ENCODE data around the gene WIPF1.
"Not testable (repeated sequence)": the region's sequence is repeated elsewhere in the genome, so short reads cannot be mapped to it uniquely, and the experiment has no call there.

Gene WIPF1

GRCh38 chr2:174571669-174572323 is 25.8 kb downstream of the WIPF1 start:
- no peak for DNase-seq (ENCODE audit: low read depth)

- DNase-seq (ENCODE audit: low read depth), result no peak
These were observed 27.2 kb downstream of the WIPF1 start for GRCh38 chr2:174570318-174570958.

- no peak for DNase-seq (ENCODE audit: low read depth)
These were observed 27.9 kb downstream of the WIPF1 start for GRCh38 chr2:174569678-174570077.

- DNase-seq (ENCODE audit: low read depth), result no peak
These were observed 29.2 kb downstream of the WIPF1 start for GRCh38 chr2:174568425-174568824.

GRCh38 chr2:174566871-174567270 is 30.7 kb downstream of the WIPF1 start:
- no peak for DNase-seq (ENCODE audit: low read depth)

GRCh38 chr2:174563530-174564282 is 33.9 kb downstream of the WIPF1 start:
- DNase-seq (ENCODE audit: low read depth), result no peak

- DNase-seq (ENCODE audit: low read depth), result no peak
These were observed 35.6 kb downstream of the WIPF1 start for GRCh38 chr2:174561972-174562370.

- no peak for DNase-seq (ENCODE audit: low read depth)
These were observed 36.2 kb downstream of the WIPF1 start for GRCh38 chr2:174561283-174561971.

- no peak for DNase-seq (ENCODE audit: low read depth)
These were observed 36.9 kb downstream of the WIPF1 start for GRCh38 chr2:174560737-174561136.

- no peak for DNase-seq (ENCODE audit: low read depth)
These were observed 41.6 kb downstream of the WIPF1 start for GRCh38 chr2:174555998-174556397.

GRCh38 chr2:174554529-174555150 is 43.0 kb downstream of the WIPF1 start:
- DNase-seq (ENCODE audit: low read depth), result no peak

- no peak for DNase-seq (ENCODE audit: low read depth)
These were observed 43.7 kb downstream of the WIPF1 start for GRCh38 chr2:174553811-174554493.

- no peak for DNase-seq (ENCODE audit: low read depth)
These were observed 44.7 kb downstream of the WIPF1 start for GRCh38 chr2:174552880-174553279.

- no peak for DNase-seq (ENCODE audit: low read depth)
These were observed 45.9 kb downstream of the WIPF1 start for GRCh38 chr2:174551697-174552096.

GRCh38 chr2:174548646-174549045 is 49.0 kb downstream of the WIPF1 start:
- DNase-seq (ENCODE audit: low read depth), result not testable (repeated sequence)

GRCh38 chr2:174548021-174548420 is 49.6 kb downstream of the WIPF1 start:
- DNase-seq (ENCODE audit: low read depth), result not testable (repeated sequence)

- peak; percentile 52 for DNase-seq (ENCODE audit: low read depth)
These were observed 50.8 kb downstream of the WIPF1 start for GRCh38 chr2:174546519-174547506.

GRCh38 chr2:174545240-174545639 is 52.4 kb downstream of the WIPF1 start:
- DNase-seq (ENCODE audit: low read depth), result no peak

- no peak for DNase-seq (ENCODE audit: low read depth)
These were observed 52.8 kb downstream of the WIPF1 start for GRCh38 chr2:174544802-174545201.

- DNase-seq (ENCODE audit: low read depth), result no peak
These were observed 53.4 kb downstream of the WIPF1 start for GRCh38 chr2:174544156-174544555.
